ENCODE results near the gene STARD13.
A peak's percentile ranks its signal among the peaks of the same experiment; 100 is the strongest.

STARD13 gene

GRCh38 chr13:33081666-33082065 is 203.9 kb downstream of the STARD13 start:
- DNase-seq (ENCODE audit: low spot score), result no peak

- DNase-seq (ENCODE audit: low spot score), result no peak
Observed at GRCh38 chr13:33080972-33081590, 204.5 kb downstream of the STARD13 start.

GRCh38 chr13:33079960-33080359 is 205.6 kb downstream of the STARD13 start:
- DNase-seq (ENCODE audit: low spot score), result no peak

- no peak for DNase-seq (ENCODE audit: low spot score)
Observed at GRCh38 chr13:33078263-33078662, 207.3 kb downstream of the STARD13 start.

GRCh38 chr13:33076001-33076992 is 209.3 kb downstream of the STARD13 start:
- peak; percentile 13 for DNase-seq (ENCODE audit: low spot score)

GRCh38 chr13:33073338-33073737 is 212.2 kb downstream of the STARD13 start:
- no peak for DNase-seq (ENCODE audit: low spot score)

GRCh38 chr13:33072759-33073158 is 212.8 kb downstream of the STARD13 start:
- DNase-seq (ENCODE audit: low spot score), result no peak

GRCh38 chr13:33072282-33072681 is 213.3 kb downstream of the STARD13 start:
- DNase-seq (ENCODE audit: low spot score), result peak; percentile 80

GRCh38 chr13:33070713-33071112 is 214.8 kb downstream of the STARD13 start:
- no peak for DNase-seq (ENCODE audit: low spot score)

GRCh38 chr13:33069365-33069764 is 216.2 kb downstream of the STARD13 start:
- no peak for DNase-seq (ENCODE audit: low spot score)

GRCh38 chr13:33066329-33066728 is 219.2 kb downstream of the STARD13 start:
- DNase-seq (ENCODE audit: low spot score), result no peak

GRCh38 chr13:33060815-33061214 is 224.7 kb downstream of the STARD13 start:
- no peak for DNase-seq (ENCODE audit: low spot score)

- no peak for DNase-seq (ENCODE audit: low spot score)
Observed at GRCh38 chr13:33058776-33059327, 226.7 kb downstream of the STARD13 start.

- DNase-seq (ENCODE audit: low spot score), result no peak
Observed at GRCh38 chr13:33057019-33057780, 228.4 kb downstream of the STARD13 start.

- no peak for DNase-seq (ENCODE audit: low spot score)
Observed at GRCh38 chr13:33053397-33054066, 232.0 kb downstream of the STARD13 start.
